Gastrocnemius medialis (tissue), 4 donors: ENCODE results near the gene LDLRAD4.

Experiments
- CTCF ChIP-seq, 5 experiments: fragments of 450-650 bp in 3 of 5; fragments of 200-600 bp in 2 of 5; sonication (generic) in 2 of 5; IDR thresholded peaks in 4 of 5; conservative IDR thresholded peaks in 1 of 5; 1 replicate in 4 of 5; 2 replicates in 1 of 5; pipeline ENCODE4 v1.5.1; 2016 to 2019; ENCODE audit warnings: antibody characterized with exemption in 5 of 5, mild to moderate bottlenecking in 3 of 5, moderate library complexity in 3 of 5
- POLR2A ChIP-seq, 2 donors: fragments of 450-650 bp; IDR thresholded peaks; one replicate each; pipeline ENCODE4 v1.6.1; 2017; ENCODE audit warnings: antibody characterized with exemption in 2 of 2, mild to moderate bottlenecking in 2 of 2, moderate library complexity in 2 of 2

DNA sequence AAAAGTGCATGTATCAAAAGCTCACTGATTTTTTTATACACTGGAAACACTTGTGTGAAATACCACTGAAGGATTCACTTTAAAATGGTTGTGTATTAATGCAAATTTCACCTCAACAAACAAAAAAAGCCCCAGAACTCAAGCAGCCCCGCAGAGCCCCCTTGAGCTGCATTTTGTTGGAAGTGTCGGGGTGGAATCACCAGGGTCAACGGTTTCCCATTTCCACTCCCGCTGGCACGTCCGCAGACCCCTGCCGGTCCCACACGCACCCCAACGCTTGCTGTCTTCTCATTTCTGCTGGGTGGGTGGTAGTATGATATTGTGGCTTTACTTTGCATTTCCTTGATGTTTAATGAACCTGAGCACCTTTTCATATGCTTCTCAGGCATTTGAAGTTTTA lies 268.1 kb downstream of the LDLRAD4 start:
- TF ChIP-seq CTCF (IDR thresholded peaks at IDR 0.05 in 4 of 5, conservative IDR thresholded peaks at IDR 0.05 in 1 of 5) (no peak), POLR2A (IDR thresholded peaks at IDR 0.05) (no peak)
